Testis (tissue), 3 donors: Measurements from ENCODE around the gene MYH11. TPM values are rescaled to one million over a fixed set of nuclear protein-coding genes. Genes with fewer than 3 reads are reported as not detected.

ENCODE experiments used
- DNase-seq: peaks from one replicate; pipeline ENCODE4 v3.0.0-alpha.2; 2019
- H3K27ac ChIP-seq, 2 donors: fragments of 200-600 bp; sonication (generic); one replicate each; pipeline ENCODE4 v1.5.1; 2019
- H3K27me3 ChIP-seq: fragments of 200-600 bp; sonication (generic); one replicate; pipeline ENCODE4 v1.5.1; 2019
- H3K36me3 ChIP-seq: fragments of 200-600 bp; sonication (generic); one replicate; pipeline ENCODE4 v1.5.1; 2017; ENCODE audit warnings: low read depth; ENCODE audit errors: missing control alignments
- H3K4me1 ChIP-seq: fragments of 200-600 bp; sonication (generic); one replicate; pipeline ENCODE4 v1.5.1; 2019
- H3K4me3 ChIP-seq, 2 donors: fragments of 200-600 bp; sonication (generic); one replicate each; pipeline ENCODE4 v1.5.1; 2017 to 2019
- H3K9me3 ChIP-seq: fragments of 200-600 bp; sonication (generic); one replicate; pipeline ENCODE4 v1.5.1; 2017
- POLR2A ChIP-seq: fragments of 450-650 bp; IDR thresholded peaks from one replicate; pipeline ENCODE4 v1.6.1; 2017; ENCODE audit warnings: antibody characterized with exemption, mild to moderate bottlenecking, moderate library complexity
- WGBS, 2 donors: methylation state at CpG; one replicate each; pipeline ENCODE4 v1.1.5; 2018; 5-methylcytosine and 5-hydroxymethylcytosine counted together
- intact Hi-C: fragments of 100-400 bp; cut with DNase I; formaldehyde crosslinking; loops from one replicate; pipeline ENCODE4 v1.15.1; 2023; ENCODE audit warnings: low total_unique reads
- polyA plus RNA-seq: library from polyadenylated mRNA; stranded (reverse); fragments of 350-450 nt; fragmentation: Illumina TruSeq; extraction: RNeasy Lipid Tissue Mini Kit (QIAGEN cat#74804); gene quantifications from one replicate; pipeline ENCODE4 v1.2.3, GENCODE V29; 2014; ENCODE audit warnings: low read depth, low replicate concordance; ENCODE audit not compliant: insufficient read depth
- total RNA-seq, 2 donors: library from RNA; depleted of rRNA; stranded (reverse); fragments of >200 nt; gene quantifications; one replicate each; pipeline ENCODE4 v1.2.3, GENCODE V29; 2016
- TF ChIP-seq, protein P1 (sequence below), 3 experiments: fragments of 450-650 bp in 2 of 3; fragments of 200-600 bp in 1 of 3; sonication (generic) in 1 of 3; IDR thresholded peaks; one replicate each; pipeline ENCODE4 v1.5.1; 2016 to 2019; ENCODE audit warnings: antibody characterized with exemption in 3 of 3, mild to moderate bottlenecking in 2 of 3, moderate library complexity in 1 of 3

The MYH11 gene
- total and polyA plus RNA-seq, 3 donors from 2014 or later, result 263 to 276 (median 271) TPM

DNA sequence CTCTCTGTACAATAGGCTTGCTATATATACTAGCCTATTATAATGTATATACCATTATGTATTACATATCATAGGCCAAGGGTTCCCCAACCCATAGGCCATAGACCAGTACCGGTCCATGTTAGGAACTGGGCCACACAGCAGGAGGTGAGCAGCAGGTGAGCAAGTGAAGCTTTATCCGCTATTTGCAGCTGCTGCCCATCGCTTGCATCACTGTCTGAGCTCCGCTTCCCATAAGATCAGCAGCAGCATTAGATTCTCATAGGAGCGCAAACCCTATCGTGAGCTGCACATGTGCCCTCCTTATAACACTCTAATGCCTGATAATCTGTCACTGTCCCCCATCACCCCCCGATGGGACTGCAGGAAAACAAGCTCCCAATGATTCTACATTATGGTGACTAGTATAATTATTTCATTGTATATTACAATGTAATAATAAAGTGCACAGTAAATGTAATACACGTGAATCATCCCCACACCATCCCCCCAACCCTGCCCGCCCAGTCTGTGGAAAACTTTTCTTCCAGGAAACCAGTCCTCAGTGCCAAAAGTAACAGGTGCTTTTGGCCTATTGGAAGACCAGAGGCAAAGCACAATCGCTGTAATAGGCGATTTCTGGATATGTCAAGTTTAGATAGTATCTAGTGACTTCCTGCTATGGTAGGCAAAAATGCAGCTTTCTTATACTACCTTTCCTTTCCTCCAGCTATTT is 84.1 kb downstream of the MYH11 start:
- Histone ChIP-seq H3K4me3 (no peak overlapping the region), H3K27me3 (no peaks in the 10 kb centered on the region), H3K9me3 (no peaks in the 10 kb centered on the region), H3K27ac (peak overlapping the region in 1 of 2 donors; percentile 63), H3K4me1 (peaks cover 17% of the 10 kb centered on the region), H3K36me3 (no peaks in the 10 kb centered on the region)
- TF ChIP-seq, protein P1, sequence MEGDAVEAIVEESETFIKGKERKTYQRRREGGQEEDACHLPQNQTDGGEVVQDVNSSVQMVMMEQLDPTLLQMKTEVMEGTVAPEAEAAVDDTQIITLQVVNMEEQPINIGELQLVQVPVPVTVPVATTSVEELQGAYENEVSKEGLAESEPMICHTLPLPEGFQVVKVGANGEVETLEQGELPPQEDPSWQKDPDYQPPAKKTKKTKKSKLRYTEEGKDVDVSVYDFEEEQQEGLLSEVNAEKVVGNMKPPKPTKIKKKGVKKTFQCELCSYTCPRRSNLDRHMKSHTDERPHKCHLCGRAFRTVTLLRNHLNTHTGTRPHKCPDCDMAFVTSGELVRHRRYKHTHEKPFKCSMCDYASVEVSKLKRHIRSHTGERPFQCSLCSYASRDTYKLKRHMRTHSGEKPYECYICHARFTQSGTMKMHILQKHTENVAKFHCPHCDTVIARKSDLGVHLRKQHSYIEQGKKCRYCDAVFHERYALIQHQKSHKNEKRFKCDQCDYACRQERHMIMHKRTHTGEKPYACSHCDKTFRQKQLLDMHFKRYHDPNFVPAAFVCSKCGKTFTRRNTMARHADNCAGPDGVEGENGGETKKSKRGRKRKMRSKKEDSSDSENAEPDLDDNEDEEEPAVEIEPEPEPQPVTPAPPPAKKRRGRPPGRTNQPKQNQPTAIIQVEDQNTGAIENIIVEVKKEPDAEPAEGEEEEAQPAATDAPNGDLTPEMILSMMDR (IDR thresholded peaks at IDR 0.05), result no peak
- TF ChIP-seq POLR2A, result no peak
- no peak for DNase-seq
- 78 to 90% methylated on average over 10 to 11 of the region's 11 CpGs for WGBS, 2 donors
- intact Hi-C loops, result no loop called here

DNA sequence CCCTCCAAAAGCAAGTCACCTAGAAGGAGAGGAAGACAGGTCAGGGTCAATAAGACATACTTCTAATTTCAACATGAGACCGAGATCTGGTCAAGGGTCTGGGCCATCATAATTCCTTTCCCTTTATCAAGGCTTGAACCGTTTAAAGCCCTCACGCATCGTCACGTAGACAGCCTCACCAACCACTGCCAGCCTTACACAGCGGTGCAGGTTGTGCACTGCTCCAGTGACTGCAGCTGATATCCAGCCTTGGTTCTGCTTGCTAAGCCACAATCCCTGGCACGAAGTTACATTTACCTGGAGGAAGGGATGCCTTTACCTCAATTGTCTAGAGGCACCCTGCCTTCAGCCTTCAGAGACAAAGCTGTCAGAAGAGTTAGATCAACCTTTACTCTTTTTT is 85.1 kb downstream of the MYH11 start:
- intact Hi-C loops, result no loop called here
- Histone ChIP-seq H3K36me3 (no peaks in the 10 kb centered on the region), H3K9me3 (no peaks in the 10 kb centered on the region), H3K4me1 (peaks cover 17% of the 10 kb centered on the region), H3K27me3 (no peaks in the 10 kb centered on the region), H3K4me3 (no peak overlapping the region), H3K27ac (peak overlapping the region in 1 of 2 donors; percentile 83)
- 93% methylated on average over 7 of the region's 7 CpGs for WGBS, 2 donors
- no peak for DNase-seq
- TF ChIP-seq, protein P1 (IDR thresholded peaks at IDR 0.05), result no peak
- TF ChIP-seq POLR2A, result no peak

DNA sequence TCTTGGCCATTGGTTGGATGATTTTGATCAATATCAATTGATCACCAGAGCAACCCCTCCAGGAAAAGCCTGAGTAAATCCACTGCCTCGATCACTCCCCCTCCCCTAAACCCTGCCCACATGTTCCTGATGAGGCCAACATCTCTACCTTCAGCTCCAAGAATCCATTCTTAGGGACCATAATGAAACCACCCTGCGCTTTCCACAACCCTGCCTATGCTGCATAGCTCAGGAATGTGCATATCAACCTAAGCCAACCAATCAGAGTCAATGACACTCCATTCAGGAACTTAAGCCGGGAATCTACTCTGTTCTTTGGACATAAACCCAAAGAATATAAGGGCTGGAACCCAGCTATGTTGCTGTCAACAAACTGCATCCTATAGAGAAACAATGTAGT is 86.3 kb downstream of the MYH11 start:
- no peak for TF ChIP-seq POLR2A
- TF ChIP-seq, protein P1 (IDR thresholded peaks at IDR 0.05), result no peak
- WGBS, 2 donors, result 47 to 48% methylated on average over 3 of the region's 3 CpGs
- H3K4me3 ChIP-seq, result no peak overlapping the region
- no peaks in the 10 kb centered on the region for H3K9me3 ChIP-seq
- H3K4me1 ChIP-seq, result peaks cover 17% of the 10 kb centered on the region
- no peaks in the 10 kb centered on the region for H3K27me3 ChIP-seq
- H3K36me3 ChIP-seq, result no peaks in the 10 kb centered on the region
- intact Hi-C loops, result no loop called here
- no peak for DNase-seq
- H3K27ac ChIP-seq, result peak overlapping the region; percentile 74 to 83

- Histone ChIP-seq H3K4me1 (peaks cover 17% of the 10 kb centered on the region), H3K27ac (peak overlapping the region; percentile 74 to 83), H3K27me3 (no peaks in the 10 kb centered on the region), H3K36me3 (no peaks in the 10 kb centered on the region), H3K4me3 (no peak overlapping the region), H3K9me3 (no peaks in the 10 kb centered on the region)
- DNase-seq, result peak; percentile 72
- WGBS, 2 donors, result 20 to 37% methylated on average over 6 to 7 of the region's 7 CpGs
- TF ChIP-seq, protein P1 (IDR thresholded peaks at IDR 0.05), result no peak
- TF ChIP-seq POLR2A, result no peak
- intact Hi-C loops, result no loop called here
These were observed 86.7 kb downstream of the MYH11 start for GRCh38 chr16:15770107-15770506.

GRCh38 chr16:15769239-15769638 is 87.6 kb downstream of the MYH11 start:
- no peak overlapping the region for H3K4me3 ChIP-seq
- intact Hi-C loops, result no loop called here
- peak overlapping the region; percentile 74 to 83 for H3K27ac ChIP-seq
- no peaks in the 10 kb centered on the region for H3K36me3 ChIP-seq
- WGBS, 2 donors, result 83 to 90% methylated on average over 8 of the region's 8 CpGs
- DNase-seq, result no peak
- H3K9me3 ChIP-seq, result no peaks in the 10 kb centered on the region
- no peak for TF ChIP-seq POLR2A
- TF ChIP-seq, protein P1 (IDR thresholded peaks at IDR 0.05), result no peak
- H3K27me3 ChIP-seq, result no peaks in the 10 kb centered on the region
- peaks cover 17% of the 10 kb centered on the region for H3K4me1 ChIP-seq
